ENCODE data around the gene ANK3.
"Not testable (repeated sequence)": the region's sequence is repeated elsewhere in the genome, so short reads cannot be mapped to it uniquely, and the experiment has no call there.

Gene ANK3

GRCh38 chr10:60305380-60305892 is 84.2 kb downstream of the ANK3 start:
- DNase-seq (ENCODE audit: low read depth) = no peak

- DNase-seq (ENCODE audit: low read depth) = no peak
Observed at GRCh38 chr10:60304829-60305379, 84.8 kb downstream of the ANK3 start.

- DNase-seq (ENCODE audit: low read depth) = no peak
Observed at GRCh38 chr10:60303778-60304177, 85.9 kb downstream of the ANK3 start.

- no peak for DNase-seq (ENCODE audit: low read depth)
Observed at GRCh38 chr10:60299961-60300883, 89.5 kb downstream of the ANK3 start.

GRCh38 chr10:60299390-60299778 is 90.3 kb downstream of the ANK3 start:
- DNase-seq (ENCODE audit: low read depth) = no peak

GRCh38 chr10:60298408-60299389 is 91.0 kb downstream of the ANK3 start:
- no peak for DNase-seq (ENCODE audit: low read depth)

GRCh38 chr10:60296073-60296472 is 93.6 kb downstream of the ANK3 start:
- DNase-seq (ENCODE audit: low read depth) = no peak

GRCh38 chr10:60295028-60295937 is 94.4 kb downstream of the ANK3 start:
- no peak for DNase-seq (ENCODE audit: low read depth)

- no peak for DNase-seq (ENCODE audit: low read depth)
Observed at GRCh38 chr10:60293581-60294175, 96.0 kb downstream of the ANK3 start.

- no peak for DNase-seq (ENCODE audit: low read depth)
Observed at GRCh38 chr10:60292998-60293397, 96.7 kb downstream of the ANK3 start.

GRCh38 chr10:60292536-60292935 is 97.1 kb downstream of the ANK3 start:
- not testable (repeated sequence) for DNase-seq (ENCODE audit: low read depth)

GRCh38 chr10:60291344-60291930 is 98.2 kb downstream of the ANK3 start:
- no peak for DNase-seq (ENCODE audit: low read depth)

- no peak for DNase-seq (ENCODE audit: low read depth)
Observed at GRCh38 chr10:60290558-60290957, 99.1 kb downstream of the ANK3 start.

GRCh38 chr10:60289800-60290199 is 99.9 kb downstream of the ANK3 start:
- no peak for DNase-seq (ENCODE audit: low read depth)

- DNase-seq (ENCODE audit: low read depth) = no peak
Observed at GRCh38 chr10:60288256-60288655, 101.4 kb downstream of the ANK3 start.

- DNase-seq (ENCODE audit: low read depth) = no peak
Observed at GRCh38 chr10:60286559-60286958, 103.1 kb downstream of the ANK3 start.

GRCh38 chr10:60283397-60283796 is 106.3 kb downstream of the ANK3 start:
- no peak for DNase-seq (ENCODE audit: low read depth)

- DNase-seq (ENCODE audit: low read depth) = no peak
Observed at GRCh38 chr10:60282771-60283353, 106.8 kb downstream of the ANK3 start.

GRCh38 chr10:60281792-60282353 is 107.8 kb downstream of the ANK3 start:
- no peak for DNase-seq (ENCODE audit: low read depth)

- DNase-seq (ENCODE audit: low read depth) = no peak
Observed at GRCh38 chr10:60281331-60281730, 108.3 kb downstream of the ANK3 start.

Data from T-helper 22 cell (primary cell).